ENCODE results near the gene CCDC6. TPM values are rescaled to one million over a fixed set of nuclear protein-coding genes. Genes with fewer than 3 reads are reported as not detected.

Gene CCDC6
- total RNA-seq, 1 experiment from 2014 or later: 54.9 TPM

- ChIA-PET RAD21 (ENCODE audit: low non-redundant PET in 1 of 2, low total read pairs in 2 of 2, uncharacterized antibody in 2 of 2, unreplicated experiment in 2 of 2) (no interaction called here), CTCF (no interaction called here), POLR2A (no interaction called here)
- no peak overlapping the region for H3K9ac ChIP-seq (ENCODE audit: low read length)
- H2AFZ ChIP-seq (ENCODE audit: low read depth, low read length, poor library complexity, severe bottlenecking): no peak overlapping the region
- H3K9me3 ChIP-seq (ENCODE audit: control insufficient read depth in 1 of 2, insufficient read depth in 1 of 2, low read depth in 1 of 2, low read length in 2 of 2): no peaks in the 10 kb centered on the region
- no peak overlapping the region for H3K27ac ChIP-seq (ENCODE audit: low read depth, low read length)
- BruUV-seq (replicated peaks): no TSS peak
- no peaks in the 10 kb centered on the region for H3K9me2 ChIP-seq (ENCODE audit: insufficient read depth)
- intact Hi-C loops (cut with micrococcal nuclease): loop anchor here (5.0 kb wide), 1 partner anchor 165 kb away; no protein-coding TSS in a partner anchor
- TF ChIP-seq ZFX (IDR thresholded peaks at IDR 0.05) (no peak), FOSL1 (IDR thresholded peaks at IDR 0.05; ENCODE audit: low read depth) (no peak), ELF1 (IDR thresholded peaks at IDR 0.05; ENCODE audit: borderline replicate concordance, low read depth) (no peak), CEBPB (IDR thresholded peaks at IDR 0.05; ENCODE audit: low read depth) (no peak)
- H3K4me2 ChIP-seq (ENCODE audit: low read length): no peak overlapping the region
- no peak for ATAC-seq
- DNase-seq (ENCODE audit: low read depth, low spot score): no peak
- no peaks in the 10 kb centered on the region for H3K27me3 ChIP-seq (ENCODE audit: insufficient read depth, low read length)
- peaks cover 5 to 16% of the 10 kb centered on the region in 2 experiments; a peak in 2 of 4 replicates for H3K4me1 ChIP-seq (ENCODE audit: control insufficient read depth in 1 of 2, insufficient read depth in 2 of 2, low read length in 2 of 2)
- H4K20me1 ChIP-seq (ENCODE audit: insufficient read depth): no peaks in the 10 kb centered on the region
- peaks cover 94% of the 10 kb centered on the region for H3K79me2 ChIP-seq (ENCODE audit: insufficient read depth, low read length)
- H3K4me3 ChIP-seq (replicated peaks in 1 of 2; ENCODE audit: low read depth in 1 of 2, low read length in 2 of 2): no peak overlapping the region
- no peaks in the 10 kb centered on the region; a peak in 1 of 4 replicates for H3K36me3 ChIP-seq (ENCODE audit: control insufficient read depth in 1 of 2, insufficient read depth in 2 of 2, low read length in 2 of 2)
These were observed 38.8 kb downstream of the CCDC6 start for GRCh38 chr10:59867590-59867989.

GRCh38 chr10:59865101-59865500, 41.3 kb downstream of the CCDC6 start:
- no peak overlapping the region for H3K27ac ChIP-seq (ENCODE audit: low read depth, low read length)
- H3K27me3 ChIP-seq (ENCODE audit: insufficient read depth, low read length): no peaks in the 10 kb centered on the region
- no TSS peak for BruUV-seq (replicated peaks)
- no peak overlapping the region for H2AFZ ChIP-seq (ENCODE audit: low read depth, low read length, poor library complexity, severe bottlenecking)
- peak; percentile 73 for TF ChIP-seq RAD21 (IDR thresholded peaks at IDR 0.05; ENCODE audit: low read depth)
- TF ChIP-seq ZNF274 (IDR thresholded peaks at IDR 0.05; ENCODE audit: low read depth, low read length): no peak
- TF ChIP-seq SP1 (IDR thresholded peaks at IDR 0.05; ENCODE audit: low read depth): no peak
- TF ChIP-seq MAX (IDR thresholded peaks at IDR 0.05): no peak
- no peak for TF ChIP-seq JUND (IDR thresholded peaks at IDR 0.05)
- TF ChIP-seq CTCF (IDR thresholded peaks at IDR 0.05 in 2 of 3, conservative IDR thresholded peaks at IDR 0.05 in 1 of 3; ENCODE audit: borderline replicate concordance in 1 of 3, insufficient read depth in 1 of 3, low read depth in 2 of 3, low read length in 2 of 3): peak; percentile 38 to 50 (median 39); a peak in 4 of 6 replicates
- TF ChIP-seq ZFX (IDR thresholded peaks at IDR 0.05): no peak
- H3K4me2 ChIP-seq (ENCODE audit: low read length): no peak overlapping the region
- no peak overlapping the region for H3K9ac ChIP-seq (ENCODE audit: low read length)
- H3K4me1 ChIP-seq (ENCODE audit: control insufficient read depth in 1 of 2, insufficient read depth in 2 of 2, low read length in 2 of 2): peaks cover 5 to 16% of the 10 kb centered on the region in 2 experiments; a peak in 2 of 4 replicates
- intact Hi-C loops (cut with micrococcal nuclease): loop anchor here (5.0 kb wide), 1 partner anchor 167 kb away; no protein-coding TSS in a partner anchor
- H3K4me3 ChIP-seq (replicated peaks in 1 of 2; ENCODE audit: low read depth in 1 of 2, low read length in 2 of 2): no peak overlapping the region
- peak; percentile 40 for DNase-seq (ENCODE audit: low read depth, low spot score)
- ChIA-PET POLR2A (interaction anchor here (1.5 kb wide), 1 partner anchor 10 kb away, joined by 3 read pairs; no protein-coding TSS in a partner anchor), CTCF (interaction anchor here (0.6 to 1.8 kb wide), 6 partner anchors 41 to 1591 kb away, joined by 3 to 7 read pairs (median 4); partner anchors contain the start of gene CCDC6), RAD21 (ENCODE audit: low non-redundant PET in 1 of 2, low total read pairs in 2 of 2, uncharacterized antibody in 2 of 2, unreplicated experiment in 2 of 2) (interaction anchor here in 1 of 2 experiments (0.8 kb wide), 1 partner anchor 169 kb away, joined by 4 read pairs; no protein-coding TSS in a partner anchor)
- peaks cover 93% of the 10 kb centered on the region for H3K79me2 ChIP-seq (ENCODE audit: insufficient read depth, low read length)
- H4K20me1 ChIP-seq (ENCODE audit: insufficient read depth): no peaks in the 10 kb centered on the region
- H3K9me2 ChIP-seq (ENCODE audit: insufficient read depth): no peaks in the 10 kb centered on the region
- H3K36me3 ChIP-seq (ENCODE audit: control insufficient read depth in 1 of 2, insufficient read depth in 2 of 2, low read length in 2 of 2): no peaks in the 10 kb centered on the region; a peak in 1 of 4 replicates
- ATAC-seq: peak; percentile 91
- H3K9me3 ChIP-seq (ENCODE audit: control insufficient read depth in 1 of 2, insufficient read depth in 1 of 2, low read depth in 1 of 2, low read length in 2 of 2): no peaks in the 10 kb centered on the region
